HG03196 (cell line): Measurements from ENCODE around the gene FKBP11.
A peak's percentile ranks its signal among the peaks of the same experiment; 100 is the strongest.

ENCODE experiments used
- ATAC-seq: cut with Tn5 transposase; IDR thresholded peaks from one replicate; pipeline ENCODE4 v1.9.1; 2021; ENCODE audit not compliant: unreplicated experiment

The FKBP11 gene

GRCh38 chr12:48956279-48957140 lies 31.2 kb upstream of the FKBP11 start:
- no peak for ATAC-seq

GRCh38 chr12:48954841-48955501 lies 29.7 kb upstream of the FKBP11 start:
- no peak for ATAC-seq

- no peak for ATAC-seq
Measured at GRCh38 chr12:48954061-48954460, 28.8 kb upstream of the FKBP11 start.

GRCh38 chr12:48952691-48953090 lies 27.4 kb upstream of the FKBP11 start:
- no peak for ATAC-seq

- no peak for ATAC-seq
Measured at GRCh38 chr12:48947727-48948126, 22.4 kb upstream of the FKBP11 start.

GRCh38 chr12:48946943-48947342 lies 21.7 kb upstream of the FKBP11 start:
- ATAC-seq: no peak

- no peak for ATAC-seq
Measured at GRCh38 chr12:48946205-48946604, 20.9 kb upstream of the FKBP11 start.

GRCh38 chr12:48943221-48943620 lies 17.9 kb upstream of the FKBP11 start:
- ATAC-seq: no peak

- no peak for ATAC-seq
Measured at GRCh38 chr12:48940181-48940580, 14.9 kb upstream of the FKBP11 start.

GRCh38 chr12:48938805-48939204 lies 13.5 kb upstream of the FKBP11 start:
- no peak for ATAC-seq

- no peak for ATAC-seq
Measured at GRCh38 chr12:48937170-48937569, 11.9 kb upstream of the FKBP11 start.

GRCh38 chr12:48936379-48936979 lies 11.2 kb upstream of the FKBP11 start:
- no peak for ATAC-seq

GRCh38 chr12:48934312-48934706 lies 9.0 kb upstream of the FKBP11 start:
- ATAC-seq: no peak

- no peak for ATAC-seq
Measured at GRCh38 chr12:48933664-48934311, 8.5 kb upstream of the FKBP11 start.

- no peak for ATAC-seq
Measured at GRCh38 chr12:48932878-48933277, 7.6 kb upstream of the FKBP11 start.

GRCh38 chr12:48930475-48930874 lies 5.2 kb upstream of the FKBP11 start:
- no peak for ATAC-seq

GRCh38 chr12:48929551-48929950 lies 4.3 kb upstream of the FKBP11 start:
- no peak for ATAC-seq

- no peak for ATAC-seq
Measured at GRCh38 chr12:48927261-48927660, 2.0 kb upstream of the FKBP11 start.

GRCh38 chr12:48924617-48925303 lies 532 bp downstream of the FKBP11 start:
- peak; percentile 75 for ATAC-seq

- ATAC-seq: no peak
Measured at GRCh38 chr12:48923117-48923516, 2.2 kb downstream of the FKBP11 start.
